SJSA1 (cell line): ENCODE measurements around the gene DNAJB12. TPM values are rescaled to one million over a fixed set of nuclear protein-coding genes. Genes with fewer than 3 reads are reported as not detected.

Source experiments
- DNase-seq, 2 experiments: peaks; one replicate each; pipeline ENCODE4 v3.0.0-alpha.2; 2015 to 2020; ENCODE audit warnings: low spot score in 2 of 2, low read depth in 1 of 2
- H3K27ac ChIP-seq: fragments of 250-450 bp; sonication (Bioruptor Pico); 2 replicates; pipeline ENCODE4 v1.5.1; 2020; ENCODE audit warnings: mild to moderate bottlenecking, moderate library complexity
- H3K27me3 ChIP-seq: fragments of 250-450 bp; sonication (Bioruptor Pico); replicated peaks from 2 replicates; pipeline ENCODE4 v1.5.1; 2020; ENCODE audit warnings: mild to moderate bottlenecking, moderate library complexity
- H3K36me3 ChIP-seq: fragments of 250-450 bp; sonication (Bioruptor Pico); 2 replicates; pipeline ENCODE4 v1.5.1; 2020; ENCODE audit warnings: mild to moderate bottlenecking
- H3K4me1 ChIP-seq: fragments of 250-450 bp; sonication (Bioruptor Pico); replicated peaks from 2 replicates; pipeline ENCODE4 v1.6.1; 2021; ENCODE audit warnings: mild to moderate bottlenecking
- H3K4me3 ChIP-seq: fragments of 250-450 bp; sonication (Bioruptor Pico); 2 replicates; pipeline ENCODE4 v1.5.1; 2020; ENCODE audit warnings: mild to moderate bottlenecking
- H3K9me3 ChIP-seq: fragments of 250-450 bp; sonication (Bioruptor Pico); replicated peaks from 2 replicates; pipeline ENCODE4 v1.5.1; 2020; ENCODE audit warnings: mild to moderate bottlenecking
- total RNA-seq: library from RNA; depleted of rRNA; stranded (reverse); fragments of >200 nt; shearing (Covaris generic); gene quantifications from 2 replicates; pipeline ENCODE4 v1.2.3, GENCODE V29; 2014; rRNA removed

The DNAJB12 gene
- total RNA-seq, 1 experiment from 2014 or later: 36.1 TPM

- no peak for DNase-seq
- Histone ChIP-seq H3K27ac (no peak overlapping the region), H3K36me3 (no peaks in the 10 kb centered on the region), H3K9me3 (no peaks in the 10 kb centered on the region), H3K4me1 (peaks cover 10% of the 10 kb centered on the region), H3K4me3 (no peak overlapping the region), H3K27me3 (no peaks in the 10 kb centered on the region)
Measured at GRCh38 chr10:72292223-72292691, 62.5 kb downstream of the DNAJB12 start.

GRCh38 chr10:72291019-72291532 is 63.6 kb downstream of the DNAJB12 start:
- Histone ChIP-seq H3K36me3 (no peaks in the 10 kb centered on the region), H3K4me3 (no peak overlapping the region), H3K4me1 (peaks cover 6% of the 10 kb centered on the region; the same call in 1 of the 2 replicates), H3K27me3 (no peaks in the 10 kb centered on the region), H3K9me3 (no peaks in the 10 kb centered on the region), H3K27ac (no peak overlapping the region)
- DNase-seq: no peak

GRCh38 chr10:72285972-72286521 is 68.7 kb downstream of the DNAJB12 start:
- Histone ChIP-seq H3K4me3 (no peak overlapping the region), H3K36me3 (no peaks in the 10 kb centered on the region), H3K4me1 (peaks cover 6% of the 10 kb centered on the region; the same call in 1 of the 2 replicates), H3K27me3 (no peaks in the 10 kb centered on the region), H3K9me3 (no peaks in the 10 kb centered on the region), H3K27ac (no peak overlapping the region)
- no peak for DNase-seq

GRCh38 chr10:72283131-72283530 is 71.6 kb downstream of the DNAJB12 start:
- no peak overlapping the region for H3K27ac ChIP-seq
- H3K4me1 ChIP-seq: peaks cover 6% of the 10 kb centered on the region; the same call in 1 of the 2 replicates
- DNase-seq: no peak
- no peaks in the 10 kb centered on the region for H3K36me3 ChIP-seq
- H3K9me3 ChIP-seq: no peaks in the 10 kb centered on the region
- no peaks in the 10 kb centered on the region for H3K27me3 ChIP-seq
- no peak overlapping the region for H3K4me3 ChIP-seq

Other genes with a start within 250 kb of the DNAJB12 start
- gene ANAPC16, start 138.9 kb downstream of the DNAJB12 start, total RNA-seq: 28.6 and 89.9 TPM in 2 replicates
- 39.4 and 51.1 TPM in 2 replicates for gene ASCC1, start 138.6 kb downstream of the DNAJB12 start, total RNA-seq
- 13.6 and 20.6 TPM in 2 replicates for gene DDIT4, start 81.0 kb downstream of the DNAJB12 start, total RNA-seq